GM21619 (cell line): Measurements from ENCODE around the gene TSPAN15.
"Not testable (repeated sequence)": the region's sequence is repeated elsewhere in the genome, so short reads cannot be mapped to it uniquely, and the experiment has no call there.

Source experiments
- ATAC-seq: cut with Tn5 transposase; IDR thresholded peaks from one replicate; pipeline ENCODE4 v1.9.1; 2021; ENCODE audit not compliant: unreplicated experiment

TSPAN15 gene

DNA sequence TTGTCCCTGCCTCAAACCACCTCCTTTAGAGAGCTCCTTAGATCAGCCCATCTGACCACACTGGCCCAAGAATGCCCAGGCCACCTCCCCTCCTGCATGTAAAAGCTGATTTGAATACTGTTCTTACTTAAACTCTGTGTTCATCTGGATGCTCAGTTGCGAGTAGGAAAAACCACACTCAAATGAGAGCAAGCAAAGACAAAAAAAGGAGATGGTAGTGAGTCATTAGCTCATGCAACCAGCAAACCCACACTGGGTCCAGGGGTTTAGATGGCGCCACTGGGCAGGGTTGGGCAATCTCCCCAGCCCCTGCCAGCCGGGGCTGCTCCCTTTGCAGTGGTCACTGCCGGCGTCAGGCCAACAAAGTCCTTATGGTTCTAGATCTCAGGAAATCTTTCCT is 32.7 kb downstream of the TSPAN15 start:
- ATAC-seq = no peak

DNA sequence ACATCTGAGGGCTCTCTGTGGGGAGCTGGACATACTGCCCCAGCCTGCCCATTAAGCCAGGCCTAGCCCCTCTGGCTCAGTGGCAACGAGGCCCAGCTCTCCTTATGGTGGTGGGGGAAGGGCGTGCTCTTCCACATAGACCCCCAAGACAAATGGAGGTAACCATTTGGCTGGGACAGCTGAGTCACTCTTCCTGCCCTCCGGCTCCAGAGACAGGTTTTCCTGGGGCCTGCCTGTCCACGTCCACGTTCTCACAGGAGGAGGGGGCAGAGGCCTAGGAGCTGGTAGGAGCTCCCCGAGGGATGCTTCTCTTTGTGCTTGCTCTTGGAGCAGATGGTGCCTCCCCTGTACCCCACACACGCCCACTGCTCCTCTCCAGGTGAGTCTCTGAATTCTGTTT is 33.5 kb downstream of the TSPAN15 start:
- no peak for ATAC-seq

GRCh38 chr10:69486922-69487730 is 35.9 kb downstream of the TSPAN15 start:
- no peak for ATAC-seq

DNA sequence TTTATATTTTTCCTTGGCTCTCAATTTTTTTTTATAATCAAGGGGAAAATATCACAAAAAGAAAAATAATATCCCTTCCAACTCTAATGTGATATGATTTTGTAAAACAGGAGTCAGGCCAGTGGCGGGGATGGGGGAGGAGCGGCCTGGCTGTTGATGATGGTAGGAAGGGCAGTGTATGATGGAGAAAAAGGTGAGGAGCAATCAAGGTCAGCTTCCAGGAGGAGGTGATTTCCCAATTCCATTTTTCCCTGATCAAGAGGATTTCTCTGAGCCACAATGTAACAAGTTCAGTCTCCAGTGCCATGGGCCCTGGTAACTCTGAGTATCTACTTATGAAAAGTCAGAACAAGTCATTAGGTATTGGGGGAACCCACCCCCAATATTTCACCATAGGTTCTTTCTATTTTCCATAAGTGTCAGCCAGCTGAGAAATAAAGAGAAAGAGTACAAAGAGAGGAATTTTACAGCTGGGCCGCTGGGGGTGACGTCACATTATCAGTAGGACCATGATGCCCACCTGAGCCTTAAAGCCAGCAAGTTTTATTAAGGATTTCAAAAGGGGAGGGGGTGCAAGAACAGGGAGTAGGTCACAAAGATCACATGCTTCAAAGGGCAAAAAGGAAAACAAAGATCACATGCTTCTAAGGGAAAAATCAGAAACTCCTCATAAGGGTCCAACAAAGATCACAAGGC is 37.0 kb downstream of the TSPAN15 start:
- ATAC-seq = not testable (repeated sequence)

GRCh38 chr10:69488856-69489255 is 37.6 kb downstream of the TSPAN15 start:
- not testable (repeated sequence) for ATAC-seq

DNA sequence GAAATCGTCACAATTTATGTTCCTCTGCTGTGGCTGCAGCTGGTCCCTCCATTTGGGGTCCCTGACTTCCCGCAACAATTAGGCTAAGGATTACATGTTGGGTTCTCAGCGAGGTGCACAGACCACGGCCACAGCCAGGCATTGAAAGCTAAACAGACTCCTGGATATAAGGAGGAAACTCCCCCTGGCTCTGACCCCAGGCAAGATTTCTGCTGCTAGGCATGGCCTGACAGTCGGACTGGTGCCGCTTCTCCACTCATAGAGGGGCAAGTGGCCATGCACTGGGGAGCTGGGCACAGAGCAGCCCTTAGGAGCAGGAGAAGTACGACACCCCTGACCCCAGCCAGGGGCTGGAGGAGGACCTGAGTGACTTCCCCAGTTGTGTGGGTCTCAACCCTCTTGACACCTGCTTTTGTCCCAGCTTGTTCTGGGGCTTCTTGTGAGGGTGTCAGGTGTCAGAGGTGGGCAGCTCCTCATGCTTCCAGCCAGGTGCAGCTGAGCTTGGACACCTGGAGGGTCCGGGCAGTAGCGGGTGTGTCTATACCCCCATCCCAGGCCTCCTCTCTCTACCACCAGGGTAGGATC is 38.3 kb downstream of the TSPAN15 start:
- no peak for ATAC-seq

DNA sequence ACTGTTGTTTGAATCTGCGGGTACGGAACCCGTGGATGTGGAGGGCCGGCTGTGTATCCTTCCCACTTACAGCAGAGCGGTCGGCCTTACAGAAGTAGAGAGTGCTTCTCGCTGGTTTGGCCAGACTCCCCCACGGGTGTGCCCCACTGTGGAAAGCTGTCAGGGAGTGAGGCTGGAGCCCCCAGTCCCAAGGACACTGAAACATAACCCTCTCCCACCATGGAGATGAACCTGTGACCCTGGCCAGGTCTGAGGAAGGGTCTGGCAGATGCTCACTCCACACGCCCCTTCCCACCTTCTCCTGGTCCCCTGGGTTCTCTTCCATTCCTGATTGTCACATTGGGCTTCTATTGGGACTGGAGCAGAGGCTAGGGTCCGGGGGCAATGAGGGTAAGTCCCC is 39.6 kb downstream of the TSPAN15 start:
- no peak for ATAC-seq

- no peak for ATAC-seq
These were observed 40.3 kb downstream of the TSPAN15 start for GRCh38 chr10:69491611-69492010.

- no peak for ATAC-seq
These were observed 41.0 kb downstream of the TSPAN15 start for GRCh38 chr10:69492091-69492745.

DNA sequence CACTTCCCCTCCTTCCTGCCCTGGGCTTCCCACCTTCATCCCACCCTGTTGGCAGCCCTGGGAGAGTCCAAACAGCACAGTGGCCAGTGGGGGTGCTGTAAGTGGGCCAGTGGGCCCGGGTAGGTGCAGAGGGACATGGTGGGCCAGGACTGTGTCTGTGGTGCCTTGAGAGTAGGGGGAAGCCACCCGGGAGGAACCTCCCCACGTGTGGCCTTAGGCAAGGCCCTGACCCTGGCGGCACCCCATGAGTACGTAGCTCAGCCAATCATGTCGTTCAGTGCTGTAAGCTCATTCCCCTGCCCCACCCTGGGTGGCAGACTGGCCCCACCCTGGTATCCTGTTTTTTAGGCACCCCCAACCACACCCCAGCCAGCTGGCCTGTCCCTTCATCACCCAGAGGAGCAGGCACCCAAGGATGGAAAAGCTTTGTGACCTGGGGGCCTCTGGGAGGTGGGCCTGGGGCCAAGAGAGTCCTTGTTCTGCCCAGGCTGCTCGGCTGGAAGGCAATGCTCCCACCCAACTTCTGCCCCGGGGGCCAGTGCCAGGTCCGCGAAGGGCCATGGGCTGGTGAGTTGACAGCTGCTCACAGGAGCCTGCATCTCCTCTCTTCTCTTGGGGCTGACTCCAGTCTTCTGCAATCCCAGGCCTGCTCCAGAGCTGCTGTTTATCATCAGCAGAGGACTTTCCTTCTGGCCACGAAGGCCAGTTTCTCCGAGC is 41.6 kb downstream of the TSPAN15 start:
- no peak for ATAC-seq

DNA sequence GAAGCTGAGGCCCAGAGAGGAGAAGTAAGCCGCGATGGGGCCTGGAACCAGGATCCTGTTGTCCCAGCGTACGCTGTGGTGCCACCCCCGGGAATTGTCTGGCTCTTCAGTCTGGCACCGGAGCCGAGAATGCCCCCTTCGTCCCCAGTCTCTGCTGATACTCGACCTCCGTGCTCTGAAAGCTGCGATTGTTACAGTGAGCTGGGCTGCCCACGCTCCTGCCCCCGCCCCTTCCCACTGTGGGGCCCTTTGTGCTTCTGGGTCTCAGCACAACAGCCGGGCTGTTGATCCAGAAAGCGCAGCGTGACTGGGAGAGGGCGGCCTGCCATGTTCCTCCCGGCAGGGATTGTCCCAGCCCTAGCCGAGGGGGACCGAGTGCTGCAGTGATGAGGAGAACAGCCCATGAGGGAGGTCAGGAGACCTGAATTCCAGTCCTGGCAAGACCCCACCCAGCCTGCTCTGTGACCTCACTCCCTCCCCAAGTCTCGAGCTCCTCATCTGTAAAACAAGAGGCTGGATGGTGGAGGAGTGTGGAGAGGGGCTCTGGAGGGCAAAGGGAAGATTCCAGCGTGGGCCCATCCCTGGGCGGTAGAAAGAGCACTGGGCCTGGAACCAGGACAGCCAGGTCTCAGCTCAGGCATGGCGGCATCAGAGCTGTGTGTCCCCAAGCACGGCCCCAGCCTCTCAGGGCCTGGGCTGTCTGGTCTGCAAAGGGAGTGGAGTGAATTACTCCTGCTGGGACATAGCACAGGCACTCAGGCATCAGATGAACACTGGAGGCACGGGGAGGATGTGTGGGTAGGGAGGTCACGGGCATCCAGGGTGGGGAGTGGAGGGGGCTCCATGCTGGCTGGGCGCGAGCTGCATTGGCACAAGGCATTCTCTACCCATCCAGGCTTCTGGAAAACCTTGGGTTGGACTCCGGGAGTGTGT is 43.6 kb downstream of the TSPAN15 start:
- ATAC-seq = no peak

- ATAC-seq = no peak
These were observed 44.4 kb downstream of the TSPAN15 start for GRCh38 chr10:69495666-69496065.

DNA sequence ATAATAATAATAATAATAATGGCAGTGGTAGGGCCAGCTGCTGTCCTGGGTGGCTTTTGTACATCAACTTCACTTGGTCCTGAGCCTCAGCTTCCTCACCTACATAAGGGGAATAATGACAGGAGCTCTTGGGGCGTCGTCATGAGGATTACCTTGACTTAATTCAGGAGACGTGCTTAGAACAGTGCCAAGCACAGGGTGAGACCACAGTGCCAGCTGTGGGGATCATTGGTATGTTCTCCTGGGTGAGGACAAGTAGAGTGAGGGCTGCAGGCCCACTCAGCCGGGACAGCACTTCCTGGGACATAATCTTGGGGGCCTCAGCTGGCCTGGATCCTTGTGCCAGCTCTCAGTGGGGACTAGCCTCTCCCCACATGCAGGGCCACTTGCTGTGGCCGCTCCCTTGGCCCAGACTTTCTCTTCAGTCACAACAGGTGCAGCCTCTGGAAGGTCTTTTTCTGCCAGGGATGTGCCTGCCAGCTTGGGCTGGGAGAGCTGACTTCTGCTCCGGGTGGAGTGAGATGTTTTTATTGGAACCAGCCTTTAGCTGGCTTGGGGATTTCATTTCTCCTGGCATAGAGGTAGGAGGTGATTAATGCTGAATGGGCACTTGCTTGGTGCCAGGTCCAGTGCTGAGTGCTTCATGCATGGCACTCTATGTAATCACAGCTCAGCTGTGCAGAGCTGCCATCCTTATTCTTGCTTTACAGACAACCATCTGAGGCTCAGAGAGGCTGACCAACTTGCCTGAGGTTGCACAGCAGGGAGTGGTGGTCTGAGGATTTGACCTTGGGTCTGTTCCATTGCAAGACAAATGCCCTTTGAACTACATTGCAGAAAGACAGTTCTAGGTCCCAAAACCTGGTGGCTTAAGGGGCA is 45.3 kb downstream of the TSPAN15 start:
- no peak for ATAC-seq

GRCh38 chr10:69497231-69497561 is 45.9 kb downstream of the TSPAN15 start:
- no peak for ATAC-seq

GRCh38 chr10:69497611-69498390 is 46.5 kb downstream of the TSPAN15 start:
- no peak for ATAC-seq

GRCh38 chr10:69498711-69499471 is 47.6 kb downstream of the TSPAN15 start:
- ATAC-seq = no peak
